Gastroesophageal sphincter (tissue), 4 donors: Measurements from ENCODE around the gene MTX1. TPM values are rescaled to one million over a fixed set of nuclear protein-coding genes. Genes with fewer than 3 reads are reported as not detected.

Experiments
- ATAC-seq: fragments of 150-250 bp; one replicate; pipeline ENCODE4 v1.9.1; 2016; ENCODE audit warnings: mild to moderate bottlenecking, moderate library complexity
- H3K27ac ChIP-seq, 4 donors: fragments of 200-600 bp; sonication (generic) in 3 of 4; 1 replicate in 3 of 4; 2 replicates in 1 of 4; pipeline ENCODE4 v1.5.1; 2016 to 2019
- H3K27me3 ChIP-seq: fragments of 200-600 bp; sonication (generic); one replicate; pipeline ENCODE4 v1.5.1; 2019
- H3K36me3 ChIP-seq, 2 donors: fragments of 200-600 bp; sonication (generic); one replicate each; pipeline ENCODE4 v1.5.1; 2019; ENCODE audit warnings: control low read depth in 1 of 2
- H3K4me1 ChIP-seq, 3 donors: fragments of 200-600 bp; sonication (generic); 1 replicate in 2 of 3; 2 replicates in 1 of 3; pipeline ENCODE4 v1.5.1; 2016 to 2019; ENCODE audit warnings: control low read depth in 2 of 3
- H3K4me3 ChIP-seq, 2 donors: fragments of 200-600 bp; sonication (generic); one replicate each; pipeline ENCODE4 v1.5.1; 2019; ENCODE audit warnings: mild to moderate bottlenecking in 1 of 2, moderate library complexity in 1 of 2
- H3K9me3 ChIP-seq, 3 donors: fragments of 200-600 bp; sonication (generic); one replicate each; pipeline ENCODE4 v1.5.1; 2017 to 2019; ENCODE audit warnings: control low read depth in 2 of 3
- CTCF ChIP-seq, 4 experiments: fragments of 200-600 bp in 2 of 4; fragments of 450-650 bp in 2 of 4; sonication (generic) in 1 of 4; IDR thresholded peaks; one replicate each; pipeline ENCODE4 v1.5.1; 2017 to 2019; ENCODE audit warnings: antibody characterized with exemption in 4 of 4, mild to moderate bottlenecking in 2 of 4, moderate library complexity in 2 of 4
- EP300 ChIP-seq: sonication (generic); formaldehyde crosslinking; IDR thresholded peaks from one replicate; pipeline ENCODE4 v1.6.1; 2017; ENCODE audit warnings: antibody characterized with exemption, mild to moderate bottlenecking
- POLR2A ChIP-seq, 2 donors: fragments of 450-650 bp; IDR thresholded peaks; one replicate each; pipeline ENCODE4 v1.6.1; 2017; ENCODE audit warnings: antibody characterized with exemption in 2 of 2, mild to moderate bottlenecking in 2 of 2, moderate library complexity in 1 of 2
- POLR2AphosphoS5 ChIP-seq: sonication (generic); formaldehyde crosslinking; IDR thresholded peaks from one replicate; pipeline ENCODE4 v1.6.1; 2017; ENCODE audit warnings: antibody characterized with exemption
- WGBS, 2 donors: methylation state at CpG; one replicate each; pipeline ENCODE4 v1.1.5; 2018; ENCODE audit warnings: low coverage in 1 of 2; 5-methylcytosine and 5-hydroxymethylcytosine counted together
- total RNA-seq, 4 donors: library from RNA; depleted of rRNA; stranded (reverse); fragments of >200 nt; gene quantifications; one replicate each; pipeline ENCODE4 v1.1.0, GENCODE V29; 2016

Gene MTX1
- total RNA-seq, 4 donors from 2014 or later: 28.3 to 36.0 (median 32.6) TPM

GRCh38 chr1:155179112-155180031, 29.1 kb upstream of the MTX1 start:
- no peak for ATAC-seq
- Histone ChIP-seq H3K27me3 (peaks cover 17% of the 10 kb centered on the region), H3K36me3 (peaks cover 0 to 7% of the 10 kb centered on the region in 2 donors), H3K27ac (no peak overlapping the region), H3K4me3 (no peak overlapping the region), H3K4me1 (peaks cover 0 to 18% (median 9%) of the 10 kb centered on the region in 3 donors), H3K9me3 (no peaks in the 10 kb centered on the region)
- TF ChIP-seq CTCF (IDR thresholded peaks at IDR 0.05) (no peak), EP300 (no peak), POLR2AphosphoS5 (no peak), POLR2A (IDR thresholded peaks at IDR 0.05) (no peak)
- 86 to 100% methylated on average over 1 to 7 of the region's 31 CpGs for WGBS, 2 donors

- Histone ChIP-seq H3K4me1 (peaks cover 0 to 15% (median 5%) of the 10 kb centered on the region in 3 donors), H3K4me3 (no peak overlapping the region), H3K27me3 (no peaks in the 10 kb centered on the region), H3K27ac (no peak overlapping the region), H3K36me3 (peaks cover 0 to 7% of the 10 kb centered on the region in 2 donors), H3K9me3 (no peaks in the 10 kb centered on the region)
- TF ChIP-seq EP300: no peak
- TF ChIP-seq POLR2AphosphoS5: no peak
- no peak for TF ChIP-seq CTCF (IDR thresholded peaks at IDR 0.05)
- TF ChIP-seq POLR2A (IDR thresholded peaks at IDR 0.05): no peak
- 91 to 100% methylated on average over 3 to 6 of the region's 18 CpGs for WGBS, 2 donors
- no peak for ATAC-seq
Observed at GRCh38 chr1:155181371-155182051, 27.0 kb upstream of the MTX1 start.

- no peak overlapping the region for H3K27ac ChIP-seq
- H3K36me3 ChIP-seq: peaks cover 0 to 7% of the 10 kb centered on the region in 2 donors
- H3K9me3 ChIP-seq: no peaks in the 10 kb centered on the region
- H3K4me1 ChIP-seq: peaks cover 0 to 9% (median 0%) of the 10 kb centered on the region in 3 donors
- H3K4me3 ChIP-seq: no peak overlapping the region
- no peak for ATAC-seq
- no peaks in the 10 kb centered on the region for H3K27me3 ChIP-seq
- TF ChIP-seq POLR2A (IDR thresholded peaks at IDR 0.05): no peak
- 78 to 100% methylated on average over 1 to 3 of the region's 7 CpGs for WGBS, 2 donors
Observed at GRCh38 chr1:155182052-155182550, 26.4 kb upstream of the MTX1 start.

- no peak overlapping the region for H3K4me3 ChIP-seq
- H3K27ac ChIP-seq: no peak overlapping the region
- TF ChIP-seq POLR2A (IDR thresholded peaks at IDR 0.05): no peak
- TF ChIP-seq POLR2AphosphoS5: no peak
- no peak for TF ChIP-seq EP300
- TF ChIP-seq CTCF (IDR thresholded peaks at IDR 0.05): no peak
- peaks cover 0 to 5% (median 0%) of the 10 kb centered on the region in 3 donors for H3K4me1 ChIP-seq
- no peaks in the 10 kb centered on the region for H3K27me3 ChIP-seq
- 80 to 85% methylated on average over 1 to 4 of the region's 20 CpGs for WGBS, 2 donors
- peaks cover 0 to 7% of the 10 kb centered on the region in 2 donors for H3K36me3 ChIP-seq
- H3K9me3 ChIP-seq: no peaks in the 10 kb centered on the region
- no peak for ATAC-seq
Observed at GRCh38 chr1:155183775-155184221, 24.7 kb upstream of the MTX1 start.

- Histone ChIP-seq H3K9me3 (no peaks in the 10 kb centered on the region), H3K27ac (no peak overlapping the region), H3K27me3 (no peaks in the 10 kb centered on the region), H3K4me3 (no peak overlapping the region), H3K36me3 (peaks cover 0 to 7% of the 10 kb centered on the region in 2 donors), H3K4me1 (peaks cover 0 to 5% (median 0%) of the 10 kb centered on the region in 3 donors)
- no peak for ATAC-seq
- TF ChIP-seq POLR2A (IDR thresholded peaks at IDR 0.05) (no peak), CTCF (IDR thresholded peaks at IDR 0.05) (no peak)
- WGBS, 2 donors: 79 to 100% methylated on average over 2 to 4 of the region's 4 CpGs
Observed at GRCh38 chr1:155184351-155184811, 24.1 kb upstream of the MTX1 start.
